BLaER1 (cell line): ENCODE results near the gene NTSR1.

ENCODE experiments used
- H3K27ac ChIP-seq: shearing (Covaris generic); formaldehyde crosslinking; 2 replicates; pipeline ENCODE4 v1.8.1; 2022
- H3K27me3 ChIP-seq: shearing (Covaris generic); formaldehyde crosslinking; 2 replicates; pipeline ENCODE4 v1.8.1; 2022
- H3K36me3 ChIP-seq: shearing (Covaris generic); formaldehyde crosslinking; 2 replicates; pipeline ENCODE4 v1.8.1; 2022
- H3K4me1 ChIP-seq: shearing (Covaris generic); formaldehyde crosslinking; 2 replicates; pipeline ENCODE4 v1.8.1; 2022
- H3K4me2 ChIP-seq: shearing (Covaris generic); formaldehyde crosslinking; 2 replicates; pipeline ENCODE4 v1.8.1; 2022
- H3K4me3 ChIP-seq: shearing (Covaris generic); formaldehyde crosslinking; 2 replicates; pipeline ENCODE4 v1.8.1; 2022
- H3K9ac ChIP-seq: shearing (Covaris generic); formaldehyde crosslinking; 2 replicates; pipeline ENCODE4 v1.8.1; 2022
- H3K9me3 ChIP-seq: shearing (Covaris generic); formaldehyde crosslinking; 2 replicates; pipeline ENCODE4 v1.8.1; 2022
- H4K20me1 ChIP-seq: shearing (Covaris generic); formaldehyde crosslinking; 2 replicates; pipeline ENCODE4 v1.8.1; 2022
- Cebpa-rat ChIP-seq: shearing (Covaris generic); IDR thresholded peaks from 2 replicates; pipeline ENCODE4 v1.8.1; 2022

NTSR1 gene

GRCh38 chr20:62714006-62714405 is 5.4 kb downstream of the NTSR1 start:
- H3K9me3 ChIP-seq, result no peaks in the 10 kb centered on the region
- H3K4me1 ChIP-seq, result peaks cover 49% of the 10 kb centered on the region
- no peaks in the 10 kb centered on the region for H3K36me3 ChIP-seq
- no peak overlapping the region; the same call in 1 of the 2 replicates for H3K4me2 ChIP-seq
- H3K4me3 ChIP-seq, result no peak overlapping the region
- no peak overlapping the region for H3K27ac ChIP-seq
- TF ChIP-seq Cebpa-rat, result no peak
- peaks cover 21% of the 10 kb centered on the region for H3K27me3 ChIP-seq
- H4K20me1 ChIP-seq, result peaks cover 2% of the 10 kb centered on the region; the same call in 1 of the 2 replicates
- no peak overlapping the region for H3K9ac ChIP-seq

GRCh38 chr20:62714799-62715198 is 6.2 kb downstream of the NTSR1 start:
- peaks cover 13% of the 10 kb centered on the region for H3K27me3 ChIP-seq
- peak overlapping the region; percentile 80 for H3K4me2 ChIP-seq
- H3K9me3 ChIP-seq, result peaks cover 7% of the 10 kb centered on the region
- H3K27ac ChIP-seq, result no peak overlapping the region; the same call in 1 of the 2 replicates
- H3K4me3 ChIP-seq, result no peak overlapping the region
- H4K20me1 ChIP-seq, result no peaks in the 10 kb centered on the region
- H3K9ac ChIP-seq, result no peak overlapping the region
- H3K36me3 ChIP-seq, result no peaks in the 10 kb centered on the region
- TF ChIP-seq Cebpa-rat, result no peak; the same call in 1 of the 2 replicates
- H3K4me1 ChIP-seq, result peaks cover 46% of the 10 kb centered on the region

DNA sequence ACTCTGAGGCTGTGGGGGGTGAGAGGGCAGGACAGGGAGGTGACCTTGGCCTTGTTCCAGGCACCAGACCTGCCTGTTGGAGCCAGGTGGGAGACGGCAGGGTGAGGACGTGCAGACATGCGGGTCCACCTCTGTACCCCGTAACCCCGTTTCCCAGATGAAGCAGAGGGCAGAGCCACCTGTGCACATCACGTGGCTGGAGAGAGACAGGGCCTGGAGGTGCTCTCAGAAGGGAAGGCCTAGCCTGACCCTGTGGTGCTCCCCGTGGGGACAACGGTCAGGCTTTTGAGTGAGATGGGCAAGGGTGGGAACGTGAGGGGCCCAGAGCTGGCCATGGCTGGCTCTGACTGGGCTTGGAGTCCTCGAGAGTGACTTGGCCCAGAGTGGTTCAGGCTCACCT is 6.6 kb downstream of the NTSR1 start:
- no peaks in the 10 kb centered on the region for H3K36me3 ChIP-seq
- H3K4me1 ChIP-seq, result peaks cover 46% of the 10 kb centered on the region
- H3K4me2 ChIP-seq, result peak overlapping the region; percentile 80
- H3K9ac ChIP-seq, result no peak overlapping the region
- no peak overlapping the region; the same call in 1 of the 2 replicates for H3K27ac ChIP-seq
- H3K9me3 ChIP-seq, result peaks cover 11% of the 10 kb centered on the region
- H3K4me3 ChIP-seq, result no peak overlapping the region
- peaks cover 9% of the 10 kb centered on the region for H3K27me3 ChIP-seq
- H4K20me1 ChIP-seq, result no peaks in the 10 kb centered on the region
- TF ChIP-seq Cebpa-rat, result no peak

DNA sequence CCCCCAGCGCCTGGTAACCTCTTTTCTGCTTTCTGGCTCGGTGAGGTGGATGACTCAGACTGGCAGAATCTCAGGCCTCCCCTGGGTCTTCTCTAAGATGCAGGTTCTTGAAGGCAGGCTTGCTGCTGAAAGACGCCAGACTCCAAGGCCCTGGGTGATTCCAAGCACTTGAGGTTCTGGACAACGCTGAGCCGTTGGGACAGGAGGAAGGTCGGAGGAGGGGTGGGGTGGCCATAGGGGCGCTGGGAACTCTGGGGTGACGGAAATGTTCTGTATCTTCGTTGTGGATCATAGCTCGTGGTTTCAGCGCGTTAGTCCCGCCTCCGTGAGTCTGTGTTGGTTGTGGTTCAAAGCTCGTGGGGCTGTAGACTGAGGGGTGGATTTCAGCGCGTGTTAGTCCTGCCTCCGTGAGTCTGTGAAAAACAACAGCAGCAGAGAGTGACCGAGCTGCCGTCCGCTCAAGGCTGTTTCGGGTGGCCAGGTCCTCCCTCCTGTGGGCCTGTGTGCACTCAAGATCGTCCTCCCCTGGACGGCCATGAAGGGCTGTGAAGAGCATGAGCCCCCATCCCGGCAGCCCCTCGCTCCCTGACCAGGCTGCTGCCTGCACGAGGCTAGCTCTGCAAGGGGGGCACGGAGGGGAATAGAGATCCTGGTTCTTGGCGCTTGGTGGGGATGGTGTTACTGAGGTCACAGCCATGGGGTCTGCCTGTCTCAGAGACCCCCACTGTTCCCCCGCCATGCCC is 7.7 kb downstream of the NTSR1 start:
- peak overlapping the region; percentile 80 for H3K4me2 ChIP-seq
- no peak for TF ChIP-seq Cebpa-rat
- H3K9ac ChIP-seq, result peak overlapping the region; percentile 61
- H3K27me3 ChIP-seq, result no peaks in the 10 kb centered on the region
- no peak overlapping the region for H3K4me3 ChIP-seq
- H3K36me3 ChIP-seq, result no peaks in the 10 kb centered on the region
- peak overlapping the region; percentile 52 for H3K27ac ChIP-seq
- H3K9me3 ChIP-seq, result peaks cover 23% of the 10 kb centered on the region
- no peaks in the 10 kb centered on the region for H4K20me1 ChIP-seq
- H3K4me1 ChIP-seq, result peaks cover 37% of the 10 kb centered on the region

GRCh38 chr20:62716941-62717310 is 8.3 kb downstream of the NTSR1 start:
- no peak overlapping the region for H3K9ac ChIP-seq
- H3K27ac ChIP-seq, result peak overlapping the region; percentile 52; the same call in 1 of the 2 replicates
- H3K4me1 ChIP-seq, result peaks cover 43% of the 10 kb centered on the region
- peaks cover 27% of the 10 kb centered on the region for H3K9me3 ChIP-seq
- TF ChIP-seq Cebpa-rat, result no peak
- no peaks in the 10 kb centered on the region for H4K20me1 ChIP-seq
- no peaks in the 10 kb centered on the region for H3K27me3 ChIP-seq
- H3K4me3 ChIP-seq, result no peak overlapping the region
- peak overlapping the region; percentile 80 for H3K4me2 ChIP-seq
- H3K36me3 ChIP-seq, result no peaks in the 10 kb centered on the region

DNA sequence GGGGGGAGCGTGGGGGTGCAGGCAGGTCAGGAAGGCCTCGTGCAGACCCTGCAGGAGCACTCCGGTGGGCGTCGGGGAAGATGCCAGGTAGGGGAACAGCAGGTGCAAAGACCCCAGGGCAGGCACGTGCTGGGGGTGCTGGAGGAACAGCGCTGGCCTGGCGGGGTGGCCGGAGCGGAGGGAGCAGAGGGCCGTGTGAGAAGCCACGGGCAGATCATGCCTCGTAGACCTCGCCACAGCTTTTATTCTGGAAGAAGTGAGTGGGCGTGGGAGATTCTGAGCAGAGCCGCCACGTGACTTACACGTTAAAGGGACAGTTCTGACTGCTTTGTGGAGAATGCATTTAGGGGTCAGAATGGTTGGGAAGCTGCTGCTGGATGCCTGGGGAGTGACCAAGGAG is 9.3 kb downstream of the NTSR1 start:
- H3K9ac ChIP-seq, result no peak overlapping the region
- no peak for TF ChIP-seq Cebpa-rat
- peaks cover 53% of the 10 kb centered on the region for H3K4me1 ChIP-seq
- H4K20me1 ChIP-seq, result no peaks in the 10 kb centered on the region
- no peaks in the 10 kb centered on the region for H3K36me3 ChIP-seq
- no peak overlapping the region for H3K27ac ChIP-seq
- H3K4me3 ChIP-seq, result no peak overlapping the region
- no peak overlapping the region for H3K4me2 ChIP-seq
- H3K9me3 ChIP-seq, result peaks cover 27% of the 10 kb centered on the region
- H3K27me3 ChIP-seq, result no peaks in the 10 kb centered on the region

DNA sequence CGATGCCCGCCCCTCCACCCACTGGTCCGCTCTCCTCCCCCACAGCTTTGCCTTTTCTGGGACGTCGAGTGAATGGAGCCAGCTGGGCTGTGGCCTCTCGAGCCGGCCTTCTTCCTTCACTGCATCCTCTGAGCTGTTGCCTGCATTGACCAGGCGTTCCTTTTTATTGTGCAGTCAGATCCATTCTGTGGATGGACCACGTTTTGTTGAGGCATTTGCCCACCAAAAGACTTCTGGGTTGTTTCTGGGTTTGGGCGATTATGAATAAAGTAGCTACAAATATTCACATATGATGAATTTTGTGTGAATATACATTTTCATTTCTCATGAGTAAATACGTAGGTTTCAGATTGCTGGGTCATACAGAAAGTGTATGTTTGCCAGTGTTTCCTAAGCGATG is 9.9 kb downstream of the NTSR1 start:
- H3K36me3 ChIP-seq, result no peaks in the 10 kb centered on the region
- H3K27ac ChIP-seq, result no peak overlapping the region
- H3K9me3 ChIP-seq, result peaks cover 27% of the 10 kb centered on the region
- no peak overlapping the region for H3K4me2 ChIP-seq
- H4K20me1 ChIP-seq, result no peaks in the 10 kb centered on the region
- TF ChIP-seq Cebpa-rat, result no peak
- H3K4me1 ChIP-seq, result peaks cover 59% of the 10 kb centered on the region
- H3K27me3 ChIP-seq, result no peaks in the 10 kb centered on the region
- no peak overlapping the region for H3K4me3 ChIP-seq
- H3K9ac ChIP-seq, result no peak overlapping the region

DNA sequence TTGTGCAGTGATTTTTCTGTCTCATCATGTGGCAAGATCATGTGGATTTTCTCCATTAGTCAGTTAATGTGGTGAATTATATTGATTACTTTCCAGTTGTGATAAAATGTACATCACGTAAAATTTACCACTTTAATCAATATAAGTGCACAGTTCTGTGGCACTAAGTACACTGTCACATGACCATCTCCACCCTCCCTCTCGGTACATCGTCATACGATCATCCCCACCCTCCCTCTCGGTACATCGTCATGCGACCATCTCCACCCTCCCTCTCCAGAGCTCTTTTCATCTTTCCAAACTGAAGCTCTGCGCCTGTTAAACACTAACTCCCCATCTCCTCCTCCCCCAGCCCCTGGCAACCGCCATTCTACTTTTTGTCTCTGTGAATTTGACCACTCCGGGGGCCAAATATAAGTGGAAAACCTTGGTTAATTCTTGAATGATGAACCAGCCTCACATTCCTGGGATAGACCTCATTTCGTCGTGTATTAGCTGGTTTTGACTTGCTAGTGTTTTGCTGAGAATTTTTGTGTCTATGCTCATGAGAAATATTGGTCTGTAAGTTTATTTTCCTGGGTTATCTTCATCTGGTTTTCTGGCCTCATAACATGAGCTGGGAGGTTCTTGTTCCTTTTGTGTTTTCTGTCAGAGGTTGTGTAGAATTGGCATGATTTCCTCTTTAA is 10.8 kb downstream of the NTSR1 start:
- Histone ChIP-seq H3K36me3 (no peaks in the 10 kb centered on the region), H3K9ac (no peak overlapping the region), H3K4me1 (peaks cover 62% of the 10 kb centered on the region), H3K27ac (no peak overlapping the region), H3K27me3 (no peaks in the 10 kb centered on the region), H3K4me3 (no peak overlapping the region), H4K20me1 (no peaks in the 10 kb centered on the region), H3K9me3 (peaks cover 27% of the 10 kb centered on the region), H3K4me2 (no peak overlapping the region)
- TF ChIP-seq Cebpa-rat, result no peak

DNA sequence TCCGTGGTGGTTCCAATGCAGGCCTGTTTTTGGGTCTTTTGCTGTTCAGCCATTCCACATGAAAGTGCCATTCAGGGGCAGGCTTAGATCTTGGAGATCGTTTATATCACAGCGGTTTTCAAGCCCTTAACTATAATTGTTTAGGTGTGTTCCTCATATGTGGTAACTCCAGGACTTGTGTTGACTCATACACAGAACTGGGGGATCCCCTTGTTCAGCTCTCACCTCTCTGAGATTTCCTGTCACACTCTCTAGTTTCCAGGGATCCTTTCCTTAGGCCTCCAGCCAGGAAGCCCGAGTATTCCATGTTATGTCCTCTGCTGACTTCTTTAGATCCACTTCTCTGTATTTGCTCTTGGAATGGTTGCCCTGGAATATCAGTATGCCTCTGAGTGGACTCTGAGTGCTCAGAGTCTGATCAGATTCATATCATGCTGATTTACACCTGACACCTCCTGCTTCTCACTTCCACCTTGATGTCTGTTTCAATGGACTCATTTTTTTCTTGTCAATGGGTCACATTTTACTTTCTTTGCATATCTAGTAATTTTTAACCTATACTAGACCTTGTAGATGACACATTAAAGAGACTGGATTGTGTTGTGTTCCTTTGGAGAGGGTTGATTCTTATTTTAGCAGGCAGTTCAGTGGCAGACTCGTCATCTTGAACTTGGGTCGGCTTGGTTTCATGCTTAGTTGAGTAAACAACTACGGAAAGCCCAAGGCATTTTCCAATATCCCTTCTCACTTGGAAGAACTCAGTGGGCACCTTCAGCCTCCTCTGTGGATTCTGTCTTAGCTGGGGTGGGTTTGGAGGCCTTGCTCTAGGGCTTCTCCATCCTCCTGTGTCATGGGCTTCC is 13.1 kb downstream of the NTSR1 start:
- no peak overlapping the region for H3K9ac ChIP-seq
- H3K4me2 ChIP-seq, result peak overlapping the region; percentile 93
- no peaks in the 10 kb centered on the region for H3K27me3 ChIP-seq

GRCh38 chr20:62722627-62723026 is 14.0 kb downstream of the NTSR1 start:
- no peak overlapping the region for H3K9ac ChIP-seq
- H3K27me3 ChIP-seq, result no peaks in the 10 kb centered on the region
- peaks cover 27% of the 10 kb centered on the region for H3K9me3 ChIP-seq
- no peak for TF ChIP-seq Cebpa-rat
- H3K4me3 ChIP-seq, result no peak overlapping the region
- H3K4me2 ChIP-seq, result peak overlapping the region; percentile 93
- H3K27ac ChIP-seq, result no peak overlapping the region
- H3K4me1 ChIP-seq, result peaks cover 63% of the 10 kb centered on the region
- H4K20me1 ChIP-seq, result no peaks in the 10 kb centered on the region
- H3K36me3 ChIP-seq, result no peaks in the 10 kb centered on the region

More for the DNA sequence above, 13.1 kb downstream of the NTSR1 start:
- Histone ChIP-seq H3K4me1 (peaks cover 62% of the 10 kb centered on the region), H3K27ac (no peak overlapping the region), H3K36me3 (no peaks in the 10 kb centered on the region), H3K4me3 (no peak overlapping the region), H4K20me1 (no peaks in the 10 kb centered on the region), H3K9me3 (peaks cover 27% of the 10 kb centered on the region)
- no peak for TF ChIP-seq Cebpa-rat
